IMR-90 (cell line): ENCODE measurements around the gene PGA4. TPM values are rescaled to one million over a fixed set of nuclear protein-coding genes. Genes with fewer than 3 reads are reported as not detected.

ENCODE experiments used
- ATAC-seq: fragments of 200-7000 bp; cut with Tn5 transposase; 2 replicates; pipeline ENCODE4 v1.9.1; 2020; ENCODE audit warnings: low read depth, mild to moderate bottlenecking, moderate library complexity
- BruUV-seq: library from RNA; stranded (reverse); fragments of 400-500 nt; replicated peaks from 2 replicates; lab custom pipeline; 2021; lab: Mats Ljungman, UMichigan
- CTCF ChIA-PET: fragments of 300-600 bp; formaldehyde crosslinking; extraction: SDS; loops from one replicate; lab custom pipeline; 2021; ENCODE audit warnings: antibody characterized with exemption; lab: Yijun Ruan, JAX
- POLR2A ChIA-PET: fragments of 300-600 bp; sonication (Branson Sonifier 250); formaldehyde crosslinking; loops from one replicate; lab custom pipeline; 2022; ENCODE audit warnings: antibody characterized with exemption; ENCODE audit not compliant: unreplicated experiment; lab: Charles Lee
- DNase-seq: peaks from one replicate; pipeline ENCODE4 v3.0.0; 2013
- H2AFZ ChIP-seq: replicated peaks from 2 replicates; pipeline ENCODE3; 2013; ENCODE audit warnings: low read length, mild to moderate bottlenecking; ENCODE audit not compliant: poor library complexity
- H2AK5ac ChIP-seq: 2 replicates; pipeline ENCODE4 v1.6.1; 2013; ENCODE audit warnings: low read depth, low read length, inconsistent platforms
- H2AK9ac ChIP-seq: replicated peaks from 2 replicates; pipeline ENCODE3; 2013; ENCODE audit warnings: mild to moderate bottlenecking, low read depth, low read length, moderate library complexity; ENCODE audit not compliant: poor library complexity
- H2BK120ac ChIP-seq: 2 replicates; pipeline ENCODE4 v1.6.1; 2013; ENCODE audit warnings: low read depth, low read length, inconsistent platforms
- H2BK15ac ChIP-seq: 3 replicates; pipeline ENCODE4 v1.6.1; 2013; ENCODE audit warnings: low read depth, low read length, inconsistent platforms
- H2BK20ac ChIP-seq: 2 replicates; pipeline ENCODE4 v1.6.1; 2013; ENCODE audit warnings: low read depth, mild to moderate bottlenecking, inconsistent platforms, low read length, moderate library complexity
- H2BK5ac ChIP-seq: 2 replicates; pipeline ENCODE4 v1.6.1; 2013; ENCODE audit warnings: mild to moderate bottlenecking, low read depth, low read length, inconsistent platforms; ENCODE audit not compliant: poor library complexity, severe bottlenecking
- H3K14ac ChIP-seq: replicated peaks from 2 replicates; pipeline ENCODE4 v1.6.1; 2013; ENCODE audit warnings: low read depth, low read length, inconsistent platforms
- H3K18ac ChIP-seq: 2 replicates; pipeline ENCODE4 v1.6.1; 2013; ENCODE audit warnings: low read depth, low read length, control low read depth
- H3K23ac ChIP-seq: 2 replicates; pipeline ENCODE4 v1.6.1; 2013; ENCODE audit warnings: low read depth, low read length, inconsistent platforms
- H3K27ac ChIP-seq: 2 replicates; pipeline ENCODE4 v1.5.1; 2013; ENCODE audit warnings: mild to moderate bottlenecking, control low read depth, low read length; ENCODE audit not compliant: insufficient read depth
- H3K27me3 ChIP-seq: 2 replicates; pipeline ENCODE4 v1.6.1; 2013; ENCODE audit warnings: low read length; ENCODE audit not compliant: control insufficient read depth, insufficient read depth
- H3K36me3 ChIP-seq: 2 replicates; pipeline ENCODE4 v1.6.1; 2013; ENCODE audit warnings: low read length, mixed read lengths; ENCODE audit not compliant: control insufficient read depth, insufficient read depth
- H3K4ac ChIP-seq: 2 replicates; pipeline ENCODE4 v1.6.1; 2013; ENCODE audit warnings: low read depth, low read length, inconsistent platforms
- H3K4me1 ChIP-seq: 2 replicates; pipeline ENCODE4 v1.6.1; 2013; ENCODE audit warnings: low read length, mixed read lengths; ENCODE audit not compliant: control insufficient read depth, insufficient read depth
- H3K4me2 ChIP-seq: 2 replicates; pipeline ENCODE4 v1.6.1; 2013; ENCODE audit warnings: low read depth, mild to moderate bottlenecking, control low read depth, low read length, moderate library complexity
- H3K4me3 ChIP-seq: 2 replicates; pipeline ENCODE4 v1.5.1; 2013; ENCODE audit warnings: low read depth, mild to moderate bottlenecking, control low read depth, low read length, moderate library complexity; ENCODE audit not compliant: insufficient read depth
- H3K56ac ChIP-seq: 2 replicates; pipeline ENCODE4 v1.6.1; 2013; ENCODE audit warnings: low read length, inconsistent platforms; ENCODE audit not compliant: insufficient read depth; ENCODE audit errors: extremely low read depth
- H3K79me1 ChIP-seq, 2 experiments: 2 replicates each; pipeline ENCODE4 v1.6.1; 2013; ENCODE audit warnings: low read length in 2 of 2, inconsistent platforms in 1 of 2, low read depth in 1 of 2
- H3K9ac ChIP-seq: 2 replicates; pipeline ENCODE4 v1.6.1; 2013; ENCODE audit warnings: low read depth, low read length, control low read depth
- H3K9me1 ChIP-seq: 2 replicates; pipeline ENCODE4 v1.6.1; 2013; ENCODE audit warnings: low read length, inconsistent platforms; ENCODE audit not compliant: insufficient read depth
- H3K9me3 ChIP-seq: 2 replicates; pipeline ENCODE4 v1.6.1; 2013; ENCODE audit warnings: low read length; ENCODE audit not compliant: control insufficient read depth, insufficient read depth
- H4K20me1 ChIP-seq: 2 replicates; pipeline ENCODE4 v1.6.1; 2013; ENCODE audit warnings: low read length, inconsistent platforms; ENCODE audit not compliant: insufficient read depth
- H4K5ac ChIP-seq: 2 replicates; pipeline ENCODE4 v1.6.1; 2013; ENCODE audit warnings: mild to moderate bottlenecking, low read depth, low read length, control low read depth
- H4K8ac ChIP-seq, 2 experiments: 2 replicates each; pipeline ENCODE4 v1.6.1; 2013; ENCODE audit warnings: low read depth in 2 of 2, low read length in 2 of 2, control low read depth in 1 of 2, inconsistent platforms in 1 of 2
- H4K91ac ChIP-seq: 2 replicates; pipeline ENCODE4 v1.6.1; 2013; ENCODE audit warnings: low read depth, low read length, inconsistent platforms; ENCODE audit not compliant: insufficient read depth
- BHLHE40 ChIP-seq: fragments of 150-350 bp; IDR thresholded peaks from 2 replicates; pipeline ENCODE4 v1.6.1; 2016; ENCODE audit warnings: mild to moderate bottlenecking, low read depth, low read length
- CEBPB ChIP-seq: IDR thresholded peaks from 2 replicates; pipeline ENCODE4 v1.6.1; 2012; ENCODE audit warnings: low read depth, low read length, improper control_type of control experiment
- CHD1 ChIP-seq: IDR thresholded peaks from 2 replicates; pipeline ENCODE4 v1.6.1; 2012; ENCODE audit warnings: low read depth, low read length, improper control_type of control experiment
- CTCF ChIP-seq: conservative IDR thresholded peaks from 2 replicates; pipeline ENCODE4 v1.5.1; 2012; ENCODE audit warnings: mild to moderate bottlenecking, low read depth, low read length, improper control_type of control experiment
- ELK1 ChIP-seq: fragments of 150-350 bp; IDR thresholded peaks from 2 replicates; pipeline ENCODE4 v1.6.1; 2016; ENCODE audit warnings: low read depth, mild to moderate bottlenecking, low read length, moderate library complexity, borderline replicate concordance
- FOS ChIP-seq: fragments of 150-350 bp; IDR thresholded peaks from 2 replicates; pipeline ENCODE4 v1.6.1; 2016; ENCODE audit warnings: low read depth, low read length
- MAFK ChIP-seq: IDR thresholded peaks from 2 replicates; pipeline ENCODE4 v1.6.1; 2012; ENCODE audit warnings: low read depth, low read length, improper control_type of control experiment
- MAZ ChIP-seq: IDR thresholded peaks from 2 replicates; pipeline ENCODE4 v1.6.1; 2012; ENCODE audit warnings: low read depth, mild to moderate bottlenecking, low read length, improper control_type of control experiment, moderate library complexity, borderline replicate concordance
- MXI1 ChIP-seq: IDR thresholded peaks from 2 replicates; pipeline ENCODE4 v1.6.1; 2012; ENCODE audit warnings: low read depth, mild to moderate bottlenecking, low read length, moderate library complexity, borderline replicate concordance
- NFE2L2 ChIP-seq: fragments of 150-350 bp; IDR thresholded peaks from 2 replicates; pipeline ENCODE4 v1.6.1; 2016; ENCODE audit warnings: low read depth, mild to moderate bottlenecking, low read length
- POLR2A ChIP-seq: IDR thresholded peaks from 2 replicates; pipeline ENCODE4 v1.6.1; 2012; ENCODE audit warnings: mild to moderate bottlenecking, low read depth, low read length
- RAD21 ChIP-seq: IDR thresholded peaks from 2 replicates; pipeline ENCODE4 v1.6.1; 2012; ENCODE audit warnings: low read length, improper control_type of control experiment
- RCOR1 ChIP-seq: IDR thresholded peaks from 2 replicates; pipeline ENCODE4 v1.6.1; 2012; ENCODE audit warnings: mild to moderate bottlenecking, low read length, improper control_type of control experiment; ENCODE audit not compliant: insufficient replicate concordance
- RFX5 ChIP-seq: IDR thresholded peaks from 2 replicates; pipeline ENCODE4 v1.8.0; 2012; ENCODE audit warnings: low read depth, mild to moderate bottlenecking, low read length, moderate library complexity
- SMC3 ChIP-seq: fragments of 150-350 bp; IDR thresholded peaks from 2 replicates; pipeline ENCODE4 v1.6.1; 2016; ENCODE audit warnings: low read depth, mild to moderate bottlenecking, antibody characterized with exemption, low read length, moderate library complexity
- USF2 ChIP-seq: fragments of 150-350 bp; IDR thresholded peaks from 2 replicates; pipeline ENCODE4 v1.6.1; 2017; ENCODE audit warnings: mild to moderate bottlenecking, antibody characterized with exemption, low read length, low read depth
- WGBS, 2 experiments: methylation state at CpG; one replicate each; pipeline versions ENCODE4 v1.1.5 to v1.1.7; 2013; ENCODE audit warnings: missing lambda C conversion rate in 2 of 2; ENCODE audit not compliant: insufficient read length in 1 of 2; ENCODE audit errors: extremely low coverage in 2 of 2; 5-methylcytosine and 5-hydroxymethylcytosine counted together
- dilution Hi-C: fragments of 300-500 bp; cut with HindIII; formaldehyde crosslinking; loops from one replicate; pipeline ENCODE4 v1.14.3; 2018; ENCODE audit warnings: low sequenced_read_pairs; ENCODE audit not compliant: unreplicated experiment
- in situ Hi-C: fragments of 300-500 bp; cut with MboI; formaldehyde crosslinking; loops from 3 replicates; pipeline ENCODE4 v1.14.3; 2019; ENCODE audit warnings: low sequenced_read_pairs, inconsistent platforms, mixed read lengths
- intact Hi-C: fragments of 100-400 bp; cut with micrococcal nuclease; formaldehyde crosslinking; loops from 2 replicates; pipeline ENCODE4 v1.10.0; 2022
- polyA plus RNA-seq, 3 experiments: library from polyadenylated mRNA; depleted of rRNA; stranded (reverse); fragments of >200 nt; gene quantifications; 2 replicates each; pipeline ENCODE4 v1.2.3, GENCODE V29; 2012; ENCODE audit warnings: low replicate concordance in 1 of 3
- total RNA-seq: library from RNA; depleted of rRNA; stranded (reverse); fragments of >200 nt; gene quantifications from 2 replicates; pipeline ENCODE4 v1.2.3, GENCODE V29; 2012

PGA4 gene
- total and polyA plus RNA-seq, 2 of the 4 experiments (the other 2 are of a cell fraction) = not detected

- Histone ChIP-seq H3K4me1 (no peaks in the 10 kb centered on the region), H3K9ac (no peak overlapping the region), H2AFZ (no peak overlapping the region), H3K56ac (no peak overlapping the region), H4K91ac (no peak overlapping the region), H3K27me3 (no peaks in the 10 kb centered on the region; the same call in 1 of the 2 replicates), H3K9me3 (no peaks in the 10 kb centered on the region), H3K9me1 (0 out of 2 replicates have a peak, but pooled peaks cover 4% of the 10 kb centered on the region), H3K36me3 (no peaks in the 10 kb centered on the region; the same call in 1 of the 2 replicates), H2BK120ac (no peak overlapping the region), H3K79me1 (no peaks in the 10 kb centered on the region), H4K20me1 (no peaks in the 10 kb centered on the region), H3K4ac (no peak overlapping the region), H2AK5ac (no peak overlapping the region), H3K18ac (no peak overlapping the region), H2AK9ac (no peak overlapping the region), H4K5ac (no peak overlapping the region), H2BK20ac (no peak overlapping the region), H3K4me3 (no peak overlapping the region), H2BK15ac (no peak overlapping the region), H3K14ac (no peak overlapping the region), H3K23ac (no peak overlapping the region), H3K27ac (no peak overlapping the region), H4K8ac (no peak overlapping the region), H2BK5ac (no peak overlapping the region), H3K4me2 (no peak overlapping the region)
- no peak for ATAC-seq
- no peak for TF ChIP-seq MAZ
- TF ChIP-seq USF2 = no peak
- TF ChIP-seq RCOR1 = no peak
- no peak for TF ChIP-seq CTCF
- TF ChIP-seq SMC3 = no peak
- no peak for TF ChIP-seq CEBPB
- TF ChIP-seq RFX5 = no peak
- no peak for TF ChIP-seq MAFK
- no peak for TF ChIP-seq FOS
- no peak for TF ChIP-seq NFE2L2
- TF ChIP-seq POLR2A = no peak
- TF ChIP-seq CHD1 = no peak
- TF ChIP-seq RAD21 = no peak
- TF ChIP-seq BHLHE40 = no peak
- no peak for TF ChIP-seq MXI1
- TF ChIP-seq ELK1 = no peak
- WGBS, 2 experiments = no CpG with 5 or more reads among the region's 10 CpGs
- in situ Hi-C loops = no loop called here
- BruUV-seq = no TSS peak
- ChIA-PET POLR2A (no interaction called here), CTCF (interaction anchor here (0.6 kb wide), 1 partner anchor 25 kb away, joined by 3 read pairs; no protein-coding TSS in a partner anchor)
- DNase-seq = no peak
- dilution Hi-C loops = no loop called here
- intact Hi-C loops = no loop called here
Measured at GRCh38 chr11:61278001-61278470, 55.9 kb downstream of the PGA4 start.
